GM18858 (cell line): ENCODE measurements around the gene CCDC8.
"Not testable (repeated sequence)": the region's sequence is repeated elsewhere in the genome, so short reads cannot be mapped to it uniquely, and the experiment has no call there.

Experiments used
- ATAC-seq: cut with Tn5 transposase; IDR thresholded peaks from one replicate; pipeline ENCODE4 v1.9.1; 2021; ENCODE audit not compliant: unreplicated experiment

CCDC8 gene, protein sequence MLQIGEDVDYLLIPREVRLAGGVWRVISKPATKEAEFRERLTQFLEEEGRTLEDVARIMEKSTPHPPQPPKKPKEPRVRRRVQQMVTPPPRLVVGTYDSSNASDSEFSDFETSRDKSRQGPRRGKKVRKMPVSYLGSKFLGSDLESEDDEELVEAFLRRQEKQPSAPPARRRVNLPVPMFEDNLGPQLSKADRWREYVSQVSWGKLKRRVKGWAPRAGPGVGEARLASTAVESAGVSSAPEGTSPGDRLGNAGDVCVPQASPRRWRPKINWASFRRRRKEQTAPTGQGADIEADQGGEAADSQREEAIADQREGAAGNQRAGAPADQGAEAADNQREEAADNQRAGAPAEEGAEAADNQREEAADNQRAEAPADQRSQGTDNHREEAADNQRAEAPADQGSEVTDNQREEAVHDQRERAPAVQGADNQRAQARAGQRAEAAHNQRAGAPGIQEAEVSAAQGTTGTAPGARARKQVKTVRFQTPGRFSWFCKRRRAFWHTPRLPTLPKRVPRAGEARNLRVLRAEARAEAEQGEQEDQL

GRCh38 chr19:46413262-46414031 lies at the start of gene CCDC8:
Gene CCDC8 (minus strand): TSS chr19:46413564. CDS start chr19:46412810, 754 bp downstream.
- ATAC-seq: no peak

- ATAC-seq: no peak
Measured at GRCh38 chr19:46461537-46461936, 48.2 kb upstream of the CCDC8 start.

GRCh38 chr19:46460981-46461380 lies 47.6 kb upstream of the CCDC8 start:
- no peak for ATAC-seq

DNA sequence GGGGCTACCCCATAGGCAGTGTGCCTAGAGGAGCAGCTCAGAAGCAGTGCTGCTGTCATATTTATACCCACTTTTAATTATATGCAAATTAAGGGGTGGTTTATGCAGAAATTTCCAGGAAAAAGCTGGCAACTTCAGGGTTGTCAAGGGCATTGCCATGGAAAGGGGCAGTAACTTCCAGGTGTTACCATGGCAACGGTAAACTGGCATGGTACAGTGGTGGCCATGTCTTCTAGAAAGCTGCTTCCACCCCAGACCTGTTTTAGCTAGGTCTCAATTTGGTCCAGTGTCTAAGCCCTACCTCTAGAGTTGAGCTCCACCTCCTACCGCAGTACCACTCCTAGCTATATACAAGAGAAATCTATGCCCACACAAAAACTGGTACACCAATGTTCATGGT lies 46.7 kb upstream of the CCDC8 start:
- no peak for ATAC-seq

GRCh38 chr19:46456930-46457329 lies 43.6 kb upstream of the CCDC8 start:
- ATAC-seq: no peak

- no peak for ATAC-seq
Measured at GRCh38 chr19:46454244-46454643, 40.9 kb upstream of the CCDC8 start.

DNA sequence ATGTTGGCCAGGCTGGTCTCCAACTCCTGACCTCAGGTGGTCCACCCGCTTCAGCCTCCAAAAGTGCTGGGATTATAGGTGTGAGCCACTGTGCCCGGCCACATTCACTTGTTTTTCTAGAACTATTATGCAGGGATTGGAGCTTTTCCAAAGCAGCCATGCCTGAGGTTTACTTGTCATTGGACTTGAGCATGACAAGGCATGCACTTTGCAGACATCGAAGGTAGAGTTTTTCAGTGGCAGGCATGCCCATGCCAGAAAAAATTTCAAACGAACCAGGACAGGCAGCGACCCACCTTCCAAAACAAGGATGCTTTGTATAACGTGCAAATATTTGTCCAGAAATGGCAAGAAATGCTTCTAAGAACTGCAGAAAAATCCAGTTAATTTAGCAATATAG lies 40.3 kb upstream of the CCDC8 start:
- no peak for ATAC-seq

DNA sequence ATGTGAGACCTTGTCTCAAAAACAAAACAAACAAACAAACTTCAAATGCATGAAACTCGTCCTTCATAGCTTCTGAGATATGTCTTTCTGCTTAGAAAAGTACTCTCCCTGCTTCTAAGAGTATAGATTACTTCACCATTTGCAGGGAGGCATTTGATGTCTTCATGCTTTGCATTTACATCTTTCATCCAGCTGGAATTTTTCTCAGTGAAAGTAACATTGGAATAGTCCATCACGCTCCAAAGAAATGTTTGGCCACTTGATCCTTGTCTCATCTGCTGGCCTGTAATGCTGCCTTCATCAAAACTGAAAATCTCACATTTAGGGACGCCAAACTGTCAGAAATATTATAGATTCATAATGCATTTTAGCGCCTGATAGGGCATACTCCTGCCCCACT lies 38.8 kb upstream of the CCDC8 start:
- no peak for ATAC-seq

- ATAC-seq: no peak
Measured at GRCh38 chr19:46451352-46451751, 38.0 kb upstream of the CCDC8 start.

- no peak for ATAC-seq
Measured at GRCh38 chr19:46450737-46451136, 37.4 kb upstream of the CCDC8 start.

DNA sequence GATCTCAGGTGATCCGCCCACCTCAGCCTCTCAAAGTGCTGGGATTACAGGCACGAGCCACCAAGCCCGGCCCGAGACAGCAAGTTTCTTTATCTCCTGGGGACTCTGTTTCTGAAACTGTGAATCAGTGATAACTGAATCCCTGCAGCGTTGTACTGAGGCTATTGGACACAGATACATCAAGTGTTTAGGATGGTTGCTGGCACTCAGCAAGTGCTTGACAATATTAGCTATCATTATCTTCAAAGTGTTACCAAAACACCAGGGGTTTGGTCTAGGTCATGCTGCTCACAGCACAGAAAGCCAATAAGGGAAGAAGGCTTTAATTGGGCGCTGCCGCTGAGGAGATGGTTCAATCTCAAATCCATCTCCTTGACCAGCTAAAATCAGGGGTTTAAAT lies 35.9 kb upstream of the CCDC8 start:
- ATAC-seq: no peak

DNA sequence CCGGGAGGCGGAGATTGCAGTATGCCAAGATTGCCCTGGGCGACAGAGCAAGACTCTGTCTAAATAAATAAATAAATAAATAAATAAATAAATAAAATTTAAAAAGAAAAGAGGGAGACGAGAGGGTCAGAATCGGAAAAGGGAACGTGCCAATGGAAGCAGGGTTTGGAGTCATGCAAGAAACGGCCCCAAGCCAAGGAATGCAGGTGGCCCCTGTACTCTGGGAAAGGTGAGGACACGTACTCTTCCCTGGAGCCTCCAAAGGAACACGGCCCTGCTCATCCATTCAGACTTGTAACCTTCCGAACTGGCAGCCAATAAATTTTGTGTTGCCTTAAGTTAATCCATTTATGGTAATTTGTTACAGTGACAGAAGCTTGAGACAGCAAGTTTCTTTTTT lies 35.2 kb upstream of the CCDC8 start:
- no peak for ATAC-seq

GRCh38 chr19:46447824-46448223 lies 34.5 kb upstream of the CCDC8 start:
- no peak for ATAC-seq

DNA sequence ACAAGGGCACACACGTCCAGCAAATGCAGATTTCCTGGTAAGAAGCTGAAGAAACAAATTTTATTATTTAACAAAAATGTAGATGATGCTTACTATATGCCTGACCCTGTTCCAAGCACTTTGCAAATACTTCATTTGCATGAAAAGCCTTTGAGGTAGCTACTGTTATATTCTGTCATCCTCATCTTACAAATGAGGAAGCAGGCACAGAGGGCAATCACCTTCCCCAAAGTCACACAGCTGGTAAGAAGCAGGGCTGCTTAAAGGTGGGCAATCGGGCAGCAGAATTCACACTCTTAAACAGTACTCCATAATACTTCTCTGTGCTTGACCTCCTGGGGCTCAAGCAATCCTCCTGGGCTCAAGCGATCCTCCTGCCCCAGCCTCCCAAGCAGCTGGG lies 33.6 kb upstream of the CCDC8 start:
- no peak for ATAC-seq

GRCh38 chr19:46446021-46446420 lies 32.7 kb upstream of the CCDC8 start:
- no peak for ATAC-seq

- ATAC-seq: no peak
Measured at GRCh38 chr19:46442808-46443450, 29.6 kb upstream of the CCDC8 start.

DNA sequence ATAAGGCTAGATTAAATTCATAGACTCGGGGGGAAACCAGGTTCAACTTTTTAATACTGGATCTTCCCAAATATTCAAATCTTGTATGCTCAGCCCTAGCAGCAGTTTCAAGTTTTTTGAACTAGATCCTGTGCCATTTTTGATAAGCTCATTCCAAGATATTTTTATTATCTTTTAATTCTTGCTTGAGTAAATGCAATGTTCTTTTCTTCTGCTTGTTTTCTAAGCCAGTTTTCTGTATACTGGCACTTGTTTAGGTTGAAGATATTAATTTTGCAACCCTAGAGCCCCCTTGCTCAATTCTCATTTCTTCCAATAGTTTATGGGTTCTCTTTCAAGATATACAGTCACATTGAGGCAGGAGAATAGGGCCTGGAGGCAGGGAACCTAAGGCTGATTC lies 28.5 kb upstream of the CCDC8 start:
- no peak for ATAC-seq

GRCh38 chr19:46435689-46436088 lies 22.3 kb upstream of the CCDC8 start:
- not testable (repeated sequence) for ATAC-seq

DNA sequence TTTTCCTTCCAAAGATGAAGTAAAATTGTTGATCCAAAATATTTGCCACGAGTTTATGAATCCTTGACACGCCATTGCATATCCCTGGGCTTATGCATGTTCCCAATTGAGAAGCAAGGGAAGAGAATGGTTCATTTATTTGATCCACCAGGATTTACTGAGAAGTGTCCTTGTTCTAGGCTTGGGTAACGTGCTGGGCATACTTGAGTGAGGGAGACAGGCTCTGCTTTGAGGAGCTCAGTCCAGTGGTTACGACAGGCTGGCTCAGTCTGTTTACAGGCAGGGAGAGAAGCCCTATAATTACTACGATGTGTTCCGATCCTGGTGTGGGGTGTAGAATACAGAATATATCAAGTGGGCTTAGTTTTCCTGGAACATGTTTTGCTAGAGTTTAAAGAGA lies 21.6 kb upstream of the CCDC8 start:
- no peak for ATAC-seq

DNA sequence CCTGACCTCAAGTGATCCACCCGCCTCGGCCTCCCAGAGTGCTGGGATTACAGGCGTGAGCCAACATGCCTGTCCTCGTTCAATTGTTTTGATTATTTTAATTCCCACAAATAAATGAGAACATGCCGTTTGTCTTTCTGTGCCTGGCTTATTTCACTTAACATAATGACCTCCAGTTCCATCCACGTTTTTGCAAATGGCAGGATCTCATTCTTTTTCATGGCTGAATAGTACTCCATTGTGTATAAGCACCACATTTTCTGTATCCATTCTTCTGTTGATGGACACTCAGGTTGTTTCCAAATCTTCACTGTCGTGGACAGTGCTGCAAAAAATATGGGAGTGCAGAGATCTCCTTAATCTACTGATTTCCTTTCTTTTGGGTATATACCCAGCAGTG lies 20.1 kb upstream of the CCDC8 start:
- ATAC-seq: not testable (repeated sequence)

GRCh38 chr19:46431824-46432223 lies 18.5 kb upstream of the CCDC8 start:
- ATAC-seq: no peak

GRCh38 chr19:46429999-46430398 lies 16.6 kb upstream of the CCDC8 start:
- ATAC-seq: no peak
